Psoas muscle (tissue), 8 donors: ENCODE results near the gene LRRC73. TPM values are rescaled to one million over a fixed set of nuclear protein-coding genes. Genes with fewer than 3 reads are reported as not detected.

Experiments used
- ATAC-seq, 4 donors: fragments of 200-7000 bp; cut with Tn5 transposase; one replicate each; pipeline ENCODE4 v1.9.1; 2020; ENCODE audit warnings: moderate library complexity in 3 of 4, mild to moderate bottlenecking in 2 of 4
- DNase-seq, 2 donors: peaks; one replicate each; pipeline ENCODE4 v3.0.0-alpha.2; 2020
- H3K27ac ChIP-seq: fragments of 200-600 bp; one replicate; pipeline ENCODE4 v1.8.0; 2022
- H3K27me3 ChIP-seq, 3 donors: fragments of 200-600 bp in 1 of 3; one replicate each; pipeline versions ENCODE4 v1.6.1 to v1.8.0; 2013 to 2022; ENCODE audit warnings: low read length in 2 of 3, mild to moderate bottlenecking in 2 of 3, moderate library complexity in 1 of 3; ENCODE audit not compliant: insufficient read depth in 3 of 3
- H3K36me3 ChIP-seq, 2 donors: fragments of 200-600 bp in 1 of 2; one replicate each; pipeline versions ENCODE4 v1.6.1 to v1.8.0; 2013 to 2022; ENCODE audit warnings: low read depth in 1 of 2, mild to moderate bottlenecking in 1 of 2, moderate library complexity in 1 of 2; ENCODE audit not compliant: insufficient read depth in 1 of 2
- H3K4me1 ChIP-seq: fragments of 200-600 bp; one replicate; pipeline ENCODE4 v1.8.0; 2022
- H3K4me3 ChIP-seq: fragments of 200-600 bp; one replicate; pipeline ENCODE4 v1.8.0; 2022; ENCODE audit warnings: mild to moderate bottlenecking
- H3K9me3 ChIP-seq: fragments of 200-600 bp; one replicate; pipeline ENCODE4 v1.8.0; 2022
- WGBS, 3 donors: extraction: QIAGEN DNeasy Blood & Tissue Kit; methylation state at CpG; one replicate each; pipeline versions ENCODE4 v1.1.6 to v1.1.7; 2013; 5-methylcytosine and 5-hydroxymethylcytosine counted together
- intact Hi-C, 2 donors: fragments of 100-400 bp; cut with DNase I; formaldehyde crosslinking; loops; one replicate each; pipeline versions ENCODE4 v1.11.0 to v1.14.2; 2022
- polyA plus RNA-seq, 3 donors: library from polyadenylated mRNA; stranded (reverse); fragments of 200-250 nt; gene quantifications; one replicate each; pipeline ENCODE4 v1.2.3, GENCODE V29; 2013
- total RNA-seq, 4 donors: library from RNA; stranded (reverse); fragmentation: NEBNext Ultra II Directional in 2 of 4; extraction: Animal tissue kit (Norgen Biotek cat#: 25700) in 2 of 4; gene quantifications; one replicate each; pipeline versions ENCODE4 v1.2.1 to v1.2.4, GENCODE V29; 2021 to 2023
- TF ChIP-seq, protein P1 (sequence below): fragments of 200-600 bp; IDR thresholded peaks from one replicate; pipeline ENCODE4 v1.8.0; 2022; ENCODE audit warnings: antibody characterized with exemption
- donor health status: healthy with polysubstance abuse.
- donor health status: DM: no; HTN: no; CAD: no; lungs with moderate emphysema.
- donor health status: Bipolar disorder and iron deficiency.
- donor health status: healthy.
- donor health status: DM: yes; HTN: yes; CAD: no.
- donor health status: DM: no; HTN: no; CAD: no.
- donor health status: DM: no; HTN: no; CAD: no.
- donor health status: DM: yes; HTN: yes; CAD: no.

Gene LRRC73
- total and polyA plus RNA-seq, 7 donors: 0.10 to 0.29 (median 0.23) TPM; not detected in 3

DNA sequence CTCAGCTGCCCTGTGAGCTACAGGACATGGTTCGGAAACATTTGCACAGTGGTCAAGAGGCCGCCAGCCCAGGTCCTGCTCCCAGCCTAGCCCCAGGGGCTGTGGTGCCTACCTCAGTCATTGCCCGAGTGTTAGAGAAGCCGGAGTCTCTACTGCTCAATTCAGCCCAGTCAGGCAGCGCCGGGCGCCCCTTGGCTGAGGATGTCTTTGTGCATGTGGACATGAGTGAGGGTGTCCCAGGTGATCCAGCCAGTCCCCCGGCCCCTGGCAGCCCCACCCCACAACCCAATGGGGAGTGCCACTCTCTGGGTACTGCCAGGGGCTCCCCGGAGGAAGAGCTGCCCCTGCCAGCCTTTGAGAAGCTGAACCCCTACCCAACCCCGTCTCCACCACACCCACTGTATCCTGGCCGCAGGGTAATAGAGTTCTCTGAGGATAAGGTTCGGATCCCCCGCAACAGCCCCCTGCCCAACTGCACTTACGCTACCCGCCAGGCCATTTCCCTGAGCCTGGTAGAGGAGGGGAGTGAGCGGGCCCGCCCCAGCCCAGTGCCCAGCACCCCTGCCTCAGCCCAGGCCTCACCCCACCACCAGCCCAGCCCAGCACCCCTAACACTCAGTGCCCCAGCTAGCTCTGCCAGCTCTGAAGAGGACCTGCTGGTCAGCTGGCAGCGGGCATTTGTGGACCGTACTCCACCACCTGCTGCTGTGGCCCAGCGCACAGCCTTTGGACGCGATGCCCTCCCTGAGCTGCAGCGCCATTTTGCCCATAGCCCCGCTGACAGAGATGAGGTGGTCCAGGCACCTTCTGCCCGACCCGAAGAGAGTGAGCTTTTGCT lies 5.2 kb downstream of the LRRC73 start:
- Histone ChIP-seq H3K9me3 (no peaks in the 10 kb centered on the region), H3K27ac (no peak overlapping the region), H3K27me3 (peaks cover 0 to 9% (median 0%) of the 10 kb centered on the region in 3 donors), H3K4me1 (peaks cover 3% of the 10 kb centered on the region), H3K4me3 (no peak overlapping the region), H3K36me3 (peaks cover 0 to 59% of the 10 kb centered on the region in 2 donors)
- ATAC-seq: no peak
- intact Hi-C loops: no loop called here
- 83 to 90% (median 85%) methylated on average over 23 to 26 of the region's 26 CpGs for WGBS, 3 donors
- DNase-seq: peak in 1 of 2 donors; percentile 43
- TF ChIP-seq, protein P1, sequence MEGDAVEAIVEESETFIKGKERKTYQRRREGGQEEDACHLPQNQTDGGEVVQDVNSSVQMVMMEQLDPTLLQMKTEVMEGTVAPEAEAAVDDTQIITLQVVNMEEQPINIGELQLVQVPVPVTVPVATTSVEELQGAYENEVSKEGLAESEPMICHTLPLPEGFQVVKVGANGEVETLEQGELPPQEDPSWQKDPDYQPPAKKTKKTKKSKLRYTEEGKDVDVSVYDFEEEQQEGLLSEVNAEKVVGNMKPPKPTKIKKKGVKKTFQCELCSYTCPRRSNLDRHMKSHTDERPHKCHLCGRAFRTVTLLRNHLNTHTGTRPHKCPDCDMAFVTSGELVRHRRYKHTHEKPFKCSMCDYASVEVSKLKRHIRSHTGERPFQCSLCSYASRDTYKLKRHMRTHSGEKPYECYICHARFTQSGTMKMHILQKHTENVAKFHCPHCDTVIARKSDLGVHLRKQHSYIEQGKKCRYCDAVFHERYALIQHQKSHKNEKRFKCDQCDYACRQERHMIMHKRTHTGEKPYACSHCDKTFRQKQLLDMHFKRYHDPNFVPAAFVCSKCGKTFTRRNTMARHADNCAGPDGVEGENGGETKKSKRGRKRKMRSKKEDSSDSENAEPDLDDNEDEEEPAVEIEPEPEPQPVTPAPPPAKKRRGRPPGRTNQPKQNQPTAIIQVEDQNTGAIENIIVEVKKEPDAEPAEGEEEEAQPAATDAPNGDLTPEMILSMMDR: no peak

DNA sequence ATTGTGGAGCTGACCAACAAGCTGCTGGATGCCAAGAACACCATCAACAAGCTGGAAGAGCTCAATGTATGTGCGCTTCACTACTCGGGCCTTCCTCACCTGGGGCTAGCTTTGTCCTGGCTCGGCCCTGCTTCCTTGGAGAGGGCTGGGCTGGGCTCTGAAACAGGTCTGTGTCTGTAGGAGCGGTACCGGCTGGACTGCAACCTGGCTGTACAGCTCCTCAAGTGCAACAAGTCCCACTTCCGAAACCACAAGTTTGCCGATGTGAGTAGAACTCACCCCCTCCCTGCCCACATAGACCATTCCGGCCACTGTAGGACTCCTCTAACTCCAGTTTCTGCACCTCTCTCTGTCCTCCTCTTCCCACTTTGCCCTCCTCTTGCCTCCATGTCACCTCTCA lies 6.7 kb downstream of the LRRC73 start:
- peaks cover 0 to 74% of the 10 kb centered on the region in 2 donors for H3K36me3 ChIP-seq

DNA sequence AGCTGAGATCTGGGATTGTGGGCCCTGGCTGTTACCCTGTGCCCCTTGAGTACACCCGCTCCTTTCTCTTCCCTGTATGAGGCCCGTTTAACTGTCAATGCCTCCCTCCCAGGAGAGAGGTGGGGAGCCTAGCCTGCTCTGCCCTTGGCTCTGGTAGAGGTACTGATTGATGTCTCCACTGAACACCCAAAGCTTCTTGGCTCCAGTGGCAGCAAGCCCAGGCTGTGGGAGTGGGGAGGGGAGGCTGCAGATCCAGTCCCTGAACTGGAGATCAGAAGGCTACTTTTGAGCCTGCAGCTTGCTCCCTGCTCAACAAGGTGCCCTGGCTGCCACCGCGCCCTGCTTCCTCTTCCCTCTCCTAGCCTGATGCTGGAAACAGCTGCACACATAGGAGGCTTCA lies 7.5 kb downstream of the LRRC73 start:
- DNase-seq (peak in 1 of 2 donors; percentile 43), ATAC-seq (no peak)
- H3K36me3 ChIP-seq: peaks cover 0 to 82% of the 10 kb centered on the region in 2 donors
- no peak overlapping the region for H3K4me3 ChIP-seq
- H3K4me1 ChIP-seq: peaks cover 3% of the 10 kb centered on the region
- 83 to 86% (median 83%) methylated on average over 4 of the region's 4 CpGs for WGBS, 3 donors
- H3K27me3 ChIP-seq: no peaks in the 10 kb centered on the region
- H3K27ac ChIP-seq: no peak overlapping the region
- intact Hi-C loops: no loop called here
- H3K9me3 ChIP-seq: no peaks in the 10 kb centered on the region
- TF ChIP-seq, protein P1: no peak

More for the DNA sequence above, 6.7 kb downstream of the LRRC73 start:
- Histone ChIP-seq H3K9me3 (no peaks in the 10 kb centered on the region), H3K4me1 (peaks cover 3% of the 10 kb centered on the region), H3K27me3 (no peaks in the 10 kb centered on the region), H3K27ac (no peak overlapping the region), H3K4me3 (no peak overlapping the region)
- TF ChIP-seq, protein P1: no peak
- 87 to 90% (median 89%) methylated on average over 8 of the region's 8 CpGs for WGBS, 3 donors
- DNase-seq: peak in 1 of 2 donors; percentile 39
- ATAC-seq: no peak
- intact Hi-C loops: no loop called here

DNA sequence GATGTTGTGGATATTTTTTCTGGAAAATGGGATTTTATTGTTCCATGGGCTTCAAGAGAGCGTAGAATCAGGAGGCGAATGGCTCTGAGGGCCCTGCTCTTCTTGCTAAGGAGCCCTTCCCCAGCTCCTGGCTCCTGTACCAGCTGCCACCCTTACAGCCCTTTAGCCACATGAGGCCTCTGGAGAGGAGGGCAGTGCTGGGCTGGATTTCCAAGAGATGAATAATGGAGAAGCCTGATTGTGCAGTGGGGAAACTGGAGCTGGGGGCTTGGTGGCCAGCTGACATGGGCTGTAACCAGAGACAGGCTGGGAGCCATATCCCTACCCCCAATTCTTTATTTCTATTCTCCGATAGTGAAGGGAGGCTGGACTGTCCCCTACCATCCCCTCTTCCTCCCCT lies 9.2 kb downstream of the LRRC73 start:
- 96 to 98% (median 96%) methylated on average over 3 of the region's 3 CpGs for WGBS, 3 donors
- Histone ChIP-seq H3K9me3 (no peaks in the 10 kb centered on the region), H3K4me3 (no peak overlapping the region), H3K36me3 (peaks cover 0 to 84% of the 10 kb centered on the region in 2 donors), H3K4me1 (peaks cover 16% of the 10 kb centered on the region), H3K27ac (no peak overlapping the region), H3K27me3 (no peaks in the 10 kb centered on the region)
- intact Hi-C loops: no loop called here
- TF ChIP-seq, protein P1: no peak
- DNase-seq (no peak), ATAC-seq (no peak)
